Transverse colon (tissue), 4 donors: ENCODE measurements around the gene SNX1.

Source experiments
- CTCF ChIP-seq, 5 experiments: fragments of 200-600 bp in 3 of 5; fragments of 450-650 bp in 2 of 5; sonication (generic) in 3 of 5; IDR thresholded peaks; 1 replicate in 2 of 5; 2 replicates in 3 of 5; pipeline ENCODE4 v1.5.1; 2016 to 2017; ENCODE audit warnings: antibody characterized with exemption in 5 of 5, inconsistent platforms in 3 of 5, mild to moderate bottlenecking in 2 of 5, moderate library complexity in 1 of 5
- EP300 ChIP-seq: sonication (generic); formaldehyde crosslinking; IDR thresholded peaks from one replicate; pipeline ENCODE4 v1.6.1; 2017; ENCODE audit warnings: antibody characterized with exemption, low read depth
- POLR2A ChIP-seq: fragments of 450-650 bp; IDR thresholded peaks from one replicate; pipeline ENCODE4 v1.6.1; 2016; ENCODE audit warnings: antibody characterized with exemption, mild to moderate bottlenecking, moderate library complexity
- POLR2AphosphoS5 ChIP-seq, 3 donors: sonication (generic); formaldehyde crosslinking; IDR thresholded peaks; one replicate each; pipeline ENCODE4 v1.6.1; 2016; ENCODE audit warnings: antibody characterized with exemption in 3 of 3

DNA sequence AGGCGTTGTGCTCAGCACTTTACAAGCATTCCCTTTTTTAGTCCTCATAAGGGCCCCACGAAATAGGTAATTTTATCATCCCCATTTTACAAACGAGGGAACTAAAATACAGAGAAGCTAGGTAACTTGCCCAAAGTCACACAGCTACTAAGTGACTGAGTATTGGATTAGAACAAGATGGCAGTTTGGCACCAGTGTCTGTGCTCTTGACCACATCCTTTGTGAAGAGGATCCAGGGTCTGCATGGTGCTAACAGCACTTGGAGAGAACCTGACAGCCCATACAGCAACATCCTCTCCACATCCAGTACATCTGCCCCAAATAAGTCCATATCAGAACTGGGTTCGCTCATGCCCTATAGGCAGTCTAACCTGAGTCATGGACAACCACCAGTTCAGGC, 27.6 kb upstream of the SNX1 start:
- TF ChIP-seq CTCF (IDR thresholded peaks at IDR 0.05) = no peak
- TF ChIP-seq POLR2A = no peak
- no peak for TF ChIP-seq EP300
- TF ChIP-seq POLR2AphosphoS5 (IDR thresholded peaks at IDR 0.05) = no peak
